ENCODE measurements around the gene DIPK1B. TPM values are rescaled to one million over a fixed set of nuclear protein-coding genes. Genes with fewer than 3 reads are reported as not detected.
"Not testable (repeated sequence)": the region's sequence is repeated elsewhere in the genome, so short reads cannot be mapped to it uniquely, and the experiment has no call there.

Gene DIPK1B
- polyA plus RNA-seq, 3 donors = 25.9 to 31.9 (median 27.3) TPM

- DNase-seq (ENCODE audit: low read depth in 3 of 3, low spot score in 2 of 3) = no peak
Measured at GRCh38 chr9:136697146-136697820, 15.1 kb upstream of the DIPK1B start.

GRCh38 chr9:136697821-136698526, 14.4 kb upstream of the DIPK1B start:
- DNase-seq (ENCODE audit: low read depth in 3 of 3, low spot score in 2 of 3) = no peak

- DNase-seq (ENCODE audit: low read depth in 3 of 3, low spot score in 2 of 3) = no peak
Measured at GRCh38 chr9:136698635-136699246, 13.6 kb upstream of the DIPK1B start.

DNA sequence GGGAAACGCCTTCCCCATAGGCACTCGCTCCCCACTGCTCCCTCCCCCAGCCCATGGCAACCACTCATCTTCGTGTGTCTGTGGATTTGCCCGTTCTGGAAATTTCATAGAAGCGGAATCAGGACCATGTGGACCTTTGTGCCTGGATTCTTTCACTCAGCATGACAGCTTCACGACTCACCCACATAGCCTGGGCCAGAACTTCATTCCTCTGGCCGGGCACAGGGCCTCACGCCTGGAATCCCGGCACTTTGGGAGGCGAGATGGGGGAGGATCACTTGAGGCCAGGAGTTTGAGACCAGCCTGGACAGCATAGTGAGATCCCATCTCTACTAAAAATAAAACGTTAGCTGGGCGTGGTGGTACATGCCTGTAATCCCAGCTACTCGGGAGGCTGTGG, 12.1 kb upstream of the DIPK1B start:
- DNase-seq (ENCODE audit: low read depth in 3 of 3, low spot score in 2 of 3) = no peak

DNA sequence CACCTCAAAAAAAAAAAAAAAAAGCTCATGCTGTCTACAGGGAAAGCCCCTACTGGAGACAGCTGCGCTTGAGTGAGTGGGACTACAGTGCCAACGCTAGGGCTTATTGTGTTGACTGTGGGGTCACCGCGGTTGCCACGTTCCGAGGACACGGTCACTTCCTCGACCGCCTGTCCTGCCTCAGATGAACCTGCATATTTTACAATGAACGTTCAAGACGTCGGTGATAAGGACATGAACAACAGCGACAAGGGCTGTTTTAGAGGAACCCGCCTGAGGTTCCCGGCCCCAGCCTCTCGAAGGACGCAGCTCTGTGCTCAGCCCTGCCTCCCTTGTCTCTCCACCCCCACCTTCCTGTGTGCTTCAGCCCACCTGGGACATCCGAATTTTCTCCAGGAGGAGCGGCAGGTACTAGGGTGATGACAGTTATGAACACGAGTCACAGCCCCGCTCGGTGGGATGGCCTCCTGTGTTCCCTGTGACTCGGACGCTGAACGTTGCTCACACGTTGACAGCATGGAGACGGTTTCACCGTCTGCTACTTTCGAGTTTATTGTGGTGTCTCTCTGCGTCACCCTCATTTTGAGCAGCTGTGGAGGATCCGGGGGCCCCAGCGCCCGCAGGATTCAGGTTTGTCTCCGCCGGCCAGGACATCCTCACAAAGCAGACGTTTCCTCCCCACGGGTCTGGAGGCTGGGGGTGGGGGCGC, 11.3 kb upstream of the DIPK1B start:
- no peak for DNase-seq (ENCODE audit: low read depth in 3 of 3, low spot score in 2 of 3)

GRCh38 chr9:136701668-136702053, 10.7 kb upstream of the DIPK1B start:
- DNase-seq (ENCODE audit: low read depth in 3 of 3, low spot score in 2 of 3) = no peak

DNA sequence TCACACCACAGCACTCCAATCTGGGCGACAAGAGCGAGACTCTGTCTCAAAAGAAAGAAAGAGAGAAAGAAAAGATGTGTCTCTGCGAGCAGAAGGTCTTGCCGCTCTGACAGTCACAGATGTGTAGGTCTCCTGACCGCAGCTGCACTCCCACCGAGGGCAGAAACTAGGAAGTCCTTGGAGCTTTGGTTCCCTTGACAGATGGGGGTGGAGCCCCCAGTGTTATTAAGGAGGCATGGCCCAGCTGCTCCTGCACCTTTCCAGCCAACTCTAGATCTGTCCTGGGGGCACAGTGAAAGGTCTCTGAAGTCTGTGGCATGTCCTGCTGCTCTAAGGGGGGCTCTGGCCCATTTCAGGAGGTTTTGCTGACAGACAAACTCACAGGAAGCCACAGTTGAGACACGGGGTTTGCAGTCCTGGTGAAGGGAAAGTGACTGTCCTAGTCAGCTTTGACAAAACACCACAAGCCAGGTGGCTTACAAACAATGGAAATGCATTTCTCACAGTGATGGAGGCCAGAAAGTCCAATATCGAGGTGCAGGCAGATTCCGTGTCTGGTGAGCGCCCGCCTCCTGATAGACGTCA, 9.0 kb upstream of the DIPK1B start:
- no peak for DNase-seq (ENCODE audit: low read depth in 3 of 3, low spot score in 2 of 3)

DNA sequence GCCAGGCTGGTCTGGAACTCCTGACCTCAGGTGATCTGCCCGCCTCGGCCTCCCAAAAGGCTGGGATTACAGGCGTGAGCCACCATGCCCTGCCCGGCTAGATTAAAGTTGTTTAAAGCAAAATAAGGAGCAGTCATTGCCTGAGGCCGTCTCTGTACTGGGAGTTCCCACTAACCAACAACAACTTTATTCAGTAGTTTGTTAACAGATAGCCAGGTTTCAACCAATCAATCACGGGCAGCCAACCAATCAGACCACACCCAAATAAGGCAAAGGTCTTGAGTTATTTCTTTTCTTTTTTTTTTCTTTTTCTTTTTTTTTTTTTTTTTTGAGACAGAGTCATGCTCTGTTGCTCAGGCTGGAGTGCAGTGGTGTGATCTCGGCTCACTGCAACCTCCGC, 7.6 kb upstream of the DIPK1B start:
- DNase-seq (ENCODE audit: low read depth in 3 of 3, low spot score in 2 of 3) = not testable (repeated sequence)

DNA sequence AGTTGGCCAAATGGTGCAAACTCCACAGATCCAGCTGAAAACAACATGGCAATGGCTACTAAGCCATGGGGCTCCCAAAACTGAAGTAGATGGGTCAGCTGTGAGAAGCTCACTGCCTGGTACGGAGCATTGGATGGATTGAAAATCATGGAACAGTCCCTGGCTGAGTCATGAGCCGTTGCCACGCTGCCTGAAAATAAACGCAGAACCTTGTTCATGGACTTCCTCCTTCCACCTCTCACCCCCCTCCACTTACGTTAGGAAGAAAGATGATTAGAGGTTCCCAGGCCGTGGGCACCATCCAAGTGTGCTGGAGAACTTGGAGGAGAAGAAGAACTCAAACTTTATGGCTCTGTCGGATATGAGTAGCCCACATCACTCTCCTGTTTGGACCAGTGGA, 6.8 kb upstream of the DIPK1B start:
- DNase-seq (ENCODE audit: low read depth in 3 of 3, low spot score in 2 of 3) = no peak

- no peak for DNase-seq (ENCODE audit: low read depth in 3 of 3, low spot score in 2 of 3)
Measured at GRCh38 chr9:136707011-136707410, 5.4 kb upstream of the DIPK1B start.

DNA sequence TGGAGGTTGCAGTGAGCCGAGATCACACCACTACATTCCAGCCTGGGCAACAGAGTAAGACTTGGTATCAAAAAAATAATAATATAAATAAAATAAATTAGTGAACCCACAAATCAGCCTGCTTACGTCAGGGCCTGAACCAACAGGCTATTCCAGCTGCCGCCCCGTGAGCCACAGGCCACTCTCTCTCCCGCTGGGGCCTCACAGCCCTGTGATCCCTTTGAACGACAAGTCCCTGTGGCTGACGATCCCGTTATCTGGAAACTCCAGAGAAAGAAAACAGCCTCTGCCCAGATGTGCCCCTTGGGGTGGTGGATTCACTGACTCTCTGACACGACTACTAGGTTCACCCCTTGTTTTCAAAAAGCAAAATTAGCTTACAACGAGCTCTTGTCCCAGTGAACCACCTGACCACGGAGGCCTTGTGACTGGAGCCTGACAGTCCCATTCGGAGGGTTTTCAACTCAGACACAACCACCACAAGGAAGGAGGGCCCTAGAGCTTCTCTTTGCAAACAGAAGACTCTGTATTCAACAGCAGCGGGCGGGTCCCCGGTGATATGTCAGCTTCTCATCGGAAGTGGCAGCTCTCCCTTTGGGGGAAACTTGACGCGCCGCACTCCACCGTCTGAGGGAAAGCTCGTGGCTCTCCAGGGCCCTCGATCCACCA, 4.4 kb upstream of the DIPK1B start:
- DNase-seq (ENCODE audit: low read depth in 3 of 3, low spot score in 2 of 3) = no peak

GRCh38 chr9:136709454-136710109, 2.8 kb upstream of the DIPK1B start:
- no peak for DNase-seq (ENCODE audit: low read depth in 3 of 3, low spot score in 2 of 3)

GRCh38 chr9:136710543-136710942, 1.8 kb upstream of the DIPK1B start:
- no peak for DNase-seq (ENCODE audit: low read depth in 3 of 3, low spot score in 2 of 3)

DNA sequence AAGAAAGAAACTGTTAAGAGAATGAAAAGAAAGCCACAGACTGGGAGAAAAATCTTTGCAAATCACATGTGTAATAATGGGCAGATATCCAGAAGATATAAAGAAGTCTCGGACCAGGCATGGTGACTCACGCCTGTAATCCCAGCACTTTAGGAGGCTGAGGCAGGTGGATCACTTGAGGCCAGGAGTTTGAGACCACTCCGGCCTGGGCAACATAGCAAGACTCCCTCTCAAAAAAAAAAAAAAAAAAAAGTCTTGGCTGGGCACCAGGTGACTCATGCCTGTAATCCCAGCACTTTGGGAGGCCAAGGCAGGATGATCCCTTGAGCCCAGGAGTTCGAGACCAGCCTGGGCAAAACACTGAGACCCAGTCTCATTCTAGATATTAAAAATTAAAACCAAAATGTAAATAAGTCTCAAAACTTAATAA, 1.1 kb upstream of the DIPK1B start:
- DNase-seq (ENCODE audit: low read depth in 3 of 3, low spot score in 2 of 3) = not testable (repeated sequence)

GRCh38 chr9:136712690-136713544, 545 bp downstream of the DIPK1B start:
- no peak for DNase-seq (ENCODE audit: low read depth in 3 of 3, low spot score in 2 of 3)

DNA sequence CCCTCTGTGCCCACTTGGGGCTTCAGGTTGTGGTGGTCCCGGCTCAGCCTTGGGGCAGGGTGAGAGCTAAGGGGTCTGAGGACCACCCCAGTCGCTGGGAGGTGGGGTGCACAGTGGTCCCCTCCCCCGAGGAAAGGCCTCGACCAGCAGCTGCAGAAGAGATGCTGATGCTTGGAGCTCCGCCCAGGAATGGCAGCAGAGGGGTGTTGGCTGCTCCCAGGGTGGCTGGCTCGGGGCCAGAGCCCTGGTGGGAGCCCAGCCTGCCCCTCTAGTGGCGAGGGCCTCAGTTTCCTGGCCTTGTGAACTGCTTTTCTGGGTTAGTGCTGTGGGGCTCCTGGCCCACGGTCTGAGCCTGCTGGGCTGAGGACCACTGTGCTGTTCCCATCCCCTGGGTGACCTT, 1.2 kb downstream of the DIPK1B start:
- no peak for DNase-seq (ENCODE audit: low read depth in 3 of 3, low spot score in 2 of 3)

DNA sequence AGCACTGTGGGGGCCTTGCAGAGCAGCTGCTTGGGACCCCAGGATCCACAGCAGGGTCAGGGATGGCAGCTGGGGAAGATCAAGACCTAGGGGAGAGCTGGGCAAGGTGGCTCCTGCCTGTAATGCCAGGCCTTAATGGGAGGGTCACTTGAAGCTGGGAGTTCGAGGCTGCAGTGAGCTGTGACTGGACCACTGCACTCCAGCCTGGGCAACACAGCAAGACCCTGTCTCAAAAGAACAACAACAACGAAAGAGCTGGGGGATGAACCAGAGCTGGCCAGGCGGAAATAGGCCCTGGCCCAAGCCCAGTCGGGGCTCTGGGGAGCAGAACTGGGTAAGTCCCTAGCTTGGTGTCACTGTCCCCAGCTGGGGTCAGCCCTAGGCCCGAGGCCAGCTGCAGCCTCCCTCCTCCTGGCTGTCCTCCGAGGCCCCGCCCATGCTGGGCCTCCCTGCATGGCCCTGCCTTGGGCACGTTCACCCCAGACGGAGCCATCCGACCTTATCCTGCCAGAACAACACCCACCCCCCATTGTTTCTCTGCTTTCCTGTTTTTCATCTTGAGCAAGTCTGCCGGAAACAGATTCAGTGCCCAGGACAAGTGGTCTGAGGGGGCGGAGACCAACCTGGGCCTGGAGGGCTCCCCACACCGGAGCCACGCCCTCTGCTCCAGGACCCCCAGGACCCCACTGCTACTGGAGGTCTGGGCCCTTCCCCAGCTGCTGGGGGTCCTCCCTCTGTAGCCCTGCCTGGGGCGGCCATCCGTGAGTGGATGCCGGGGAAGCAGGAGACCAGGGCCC, 1.9 kb downstream of the DIPK1B start:
- DNase-seq (ENCODE audit: low read depth in 3 of 3, low spot score in 2 of 3) = no peak

DNA sequence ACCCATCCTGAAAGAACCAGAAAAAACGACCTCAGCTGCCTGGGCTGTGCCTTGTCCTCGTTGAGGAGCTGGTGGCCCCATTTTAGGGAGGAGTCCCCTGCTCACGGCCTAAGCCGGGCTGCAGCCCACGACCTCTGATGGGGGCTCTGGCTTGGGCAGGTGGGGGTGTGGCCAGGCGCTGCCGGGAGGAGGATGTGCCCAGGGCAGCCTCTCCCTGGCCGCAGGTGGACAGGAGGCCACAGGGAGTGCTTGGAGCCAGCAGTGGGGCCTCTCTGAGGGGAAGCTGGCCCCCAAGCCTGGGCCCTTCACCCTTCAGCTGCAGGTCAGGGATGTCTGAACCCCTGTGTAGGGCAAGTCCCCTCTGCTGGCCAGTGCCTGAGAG, 2.5 kb downstream of the DIPK1B start:
- DNase-seq (ENCODE audit: low read depth in 3 of 3, low spot score in 2 of 3) = no peak
